HepG2 (cell line): ENCODE measurements around the gene EIF3A. TPM values are rescaled to one million over a fixed set of nuclear protein-coding genes. Genes with fewer than 3 reads are reported as not detected.
A peak's percentile ranks its signal among the peaks of the same experiment; 100 is the strongest.

ENCODE experiments used
- ATRX ChIP-seq: sonication (generic); formaldehyde crosslinking; IDR thresholded peaks from 2 replicates; pipeline ENCODE4 v1.4.0; 2020; ENCODE audit warnings: missing genetic modification reagents, borderline replicate concordance
- FUBP1 ChIP-seq: sonication (generic); formaldehyde crosslinking; IDR thresholded peaks from 2 replicates; pipeline ENCODE4 v1.5.1; 2020; ENCODE audit warnings: missing genetic modification reagents, mild to moderate bottlenecking, borderline replicate concordance
- HNF4A ChIP-seq: sonication (generic); formaldehyde crosslinking; IDR thresholded peaks from 2 replicates; pipeline ENCODE4 v1.4.0; 2020; ENCODE audit warnings: missing genetic modification reagents
- HOXA9 ChIP-seq: sonication (generic); formaldehyde crosslinking; IDR thresholded peaks from 2 replicates; pipeline ENCODE4 v1.8.1; 2022; ENCODE audit warnings: missing genetic modification reagents, mild to moderate bottlenecking, moderate library complexity, borderline replicate concordance
- NFYC ChIP-seq: IDR thresholded peaks from 2 replicates; pipeline ENCODE4 v1.6.1; 2016; ENCODE audit warnings: missing genetic modification reagents, missing compliant biosample characterization
- PATZ1 ChIP-seq: sonication (generic); formaldehyde crosslinking; IDR thresholded peaks from 2 replicates; pipeline ENCODE4 v1.4.0; 2020; ENCODE audit warnings: missing genetic modification reagents
- REXO4 ChIP-seq: sonication (generic); formaldehyde crosslinking; IDR thresholded peaks from 2 replicates; pipeline ENCODE4 v1.8.0; 2022; ENCODE audit warnings: missing genetic modification reagents, mild to moderate bottlenecking, borderline replicate concordance
- SNAPC2 ChIP-seq: sonication (generic); formaldehyde crosslinking; IDR thresholded peaks from 2 replicates; pipeline ENCODE4 v1.8.1; 2022; ENCODE audit warnings: mild to moderate bottlenecking, missing genetic modification reagents
- SNAPC4 ChIP-seq: sonication (generic); formaldehyde crosslinking; IDR thresholded peaks from 2 replicates; pipeline ENCODE4 v1.4.0; 2020; ENCODE audit warnings: mild to moderate bottlenecking, missing genetic modification reagents
- SOX13 ChIP-seq, 3 experiments: fragments of 450-650 bp in 1 of 3; sonication (generic) in 1 of 3; formaldehyde crosslinking in 1 of 3; IDR thresholded peaks in 2 of 3; conservative IDR thresholded peaks in 1 of 3; 2 replicates each; pipeline versions ENCODE4 v1.5.0 to v1.6.1; 2016 to 2020; ENCODE audit warnings: antibody characterized with exemption in 1 of 3, mild to moderate bottlenecking in 1 of 3, missing compliant biosample characterization in 1 of 3, missing genetic modification reagents in 1 of 3, moderate library complexity in 1 of 3
- STAG1 ChIP-seq: sonication (generic); formaldehyde crosslinking; IDR thresholded peaks from 2 replicates; pipeline ENCODE4 v1.4.0; 2020; ENCODE audit warnings: missing genetic modification reagents
- ZNF124 ChIP-seq: sonication (generic); formaldehyde crosslinking; IDR thresholded peaks from 2 replicates; pipeline ENCODE4 v1.4.0; 2020; ENCODE audit warnings: missing genetic modification reagents
- ZNF232 ChIP-seq: sonication (generic); formaldehyde crosslinking; IDR thresholded peaks from 2 replicates; pipeline ENCODE4 v1.4.0; 2020; ENCODE audit warnings: missing genetic modification reagents, borderline replicate concordance
- ZNF660 ChIP-seq: sonication (generic); formaldehyde crosslinking; IDR thresholded peaks from 2 replicates; pipeline ENCODE4 v1.5.1; 2020; ENCODE audit warnings: mild to moderate bottlenecking, low read depth, missing genetic modification reagents, borderline replicate concordance
- ZNF761 ChIP-seq: sonication (generic); formaldehyde crosslinking; conservative IDR thresholded peaks from 2 replicates; pipeline ENCODE4 v1.4.0; 2020; ENCODE audit warnings: mild to moderate bottlenecking, missing genetic modification reagents
- ZNF816 ChIP-seq: sonication (generic); formaldehyde crosslinking; IDR thresholded peaks from 2 replicates; pipeline ENCODE4 v1.8.0; 2022; ENCODE audit warnings: missing genetic modification reagents, mild to moderate bottlenecking, borderline replicate concordance
- ZNF879 ChIP-seq: sonication (generic); formaldehyde crosslinking; IDR thresholded peaks from 2 replicates; pipeline ENCODE4 v1.8.1; 2023; ENCODE audit warnings: missing genetic modification reagents
- polyA plus RNA-seq, 8 experiments: library from polyadenylated mRNA; depleted of rRNA in 3 of 8; stranded (reverse) in 7 of 8; unstranded in 1 of 8; fragments of >200 nt; fragmentation: Illumina TruSeq in 4 of 8; extraction: Trizol in 4 of 8; gene quantifications; 2 replicates each; pipeline versions ENCODE4 v1.2.1 to v1.2.3, GENCODE V29; 2011 to 2016; ENCODE audit warnings: low read depth in 4 of 8, missing spikeins in 1 of 8, mixed read lengths in 1 of 8; ENCODE audit not compliant: insufficient read depth in 1 of 8
- total RNA-seq, 5 experiments: library from RNA; depleted of rRNA; stranded (reverse); fragments of >200 nt; fragmentation: Illumina TruSeq; extraction: Trizol; gene quantifications; 2 replicates each; pipeline ENCODE4 v1.2.3, GENCODE V29; 2016; ENCODE audit warnings: low read depth in 1 of 5
- TF ChIP-seq, protein P1 (sequence below): sonication (generic); formaldehyde crosslinking; IDR thresholded peaks from 2 replicates; pipeline ENCODE4 v1.4.0; 2020; ENCODE audit warnings: mild to moderate bottlenecking, missing genetic modification reagents
- TF ChIP-seq, protein P2 (sequence below): sonication (generic); formaldehyde crosslinking; IDR thresholded peaks from 2 replicates; pipeline ENCODE4 v1.5.0; 2020; ENCODE audit warnings: mild to moderate bottlenecking, low read depth, missing genetic modification reagents, borderline replicate concordance

The EIF3A gene
- total and polyA plus RNA-seq, 2 of the 13 experiments (the other 11 are each of a cell fraction or from before 2014, with no cell fraction given): 25.6 to 117 TPM

DNA sequence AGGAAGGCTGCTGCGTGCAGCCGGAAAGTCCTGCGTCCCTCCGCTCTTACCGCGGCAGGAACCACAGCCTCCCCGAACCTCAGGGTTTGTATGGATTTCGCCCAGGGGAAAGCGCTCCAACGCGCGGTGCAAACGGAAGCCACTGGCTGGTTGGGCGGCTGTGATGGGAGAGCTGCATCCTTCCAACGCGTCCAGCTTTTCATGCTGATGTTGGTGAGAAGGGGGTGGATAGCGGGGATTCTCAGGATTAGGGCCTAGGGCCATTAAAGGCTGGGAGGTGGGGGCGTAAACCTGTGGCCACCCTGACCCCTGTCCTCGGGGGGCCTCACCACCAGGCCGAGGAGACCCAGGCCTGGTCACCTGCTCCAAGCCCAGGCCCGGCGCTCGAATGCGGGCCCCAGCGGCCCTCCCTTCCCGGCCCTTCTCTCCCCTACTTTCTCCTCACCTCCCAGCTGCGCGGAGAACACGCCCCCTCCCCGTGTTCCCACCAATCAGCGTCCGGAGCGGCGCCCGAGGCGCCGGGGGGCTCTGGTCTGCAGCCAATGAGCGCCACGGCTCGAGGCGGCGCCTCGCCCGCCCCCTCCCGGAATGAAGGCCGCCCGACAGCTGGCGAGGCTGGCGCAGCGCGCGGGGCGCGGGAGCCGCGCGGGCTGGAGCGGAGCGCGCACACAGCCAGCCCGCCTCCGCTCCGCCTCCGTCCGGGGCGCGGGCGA, 51.6 kb downstream of the EIF3A start (continued):
- TF ChIP-seq, protein P1, sequence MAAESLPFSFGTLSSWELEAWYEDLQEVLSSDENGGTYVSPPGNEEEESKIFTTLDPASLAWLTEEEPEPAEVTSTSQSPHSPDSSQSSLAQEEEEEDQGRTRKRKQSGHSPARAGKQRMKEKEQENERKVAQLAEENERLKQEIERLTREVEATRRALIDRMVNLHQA (CRISPR knock-in tag): no peak
- TF ChIP-seq FUBP1 (CRISPR knock-in tag) (no peak), SNAPC2 (no peak), ZNF761 (no peak), ZNF232 (no peak), NFYC (CRISPR knock-in tag) (peak; percentile 88), ZNF660 (CRISPR knock-in tag) (no peak), STAG1 (CRISPR knock-in tag) (no peak), ATRX (CRISPR knock-in tag) (no peak), HNF4A (CRISPR knock-in tag) (no peak), ZNF124 (CRISPR knock-in tag) (no peak), ZNF879 (CRISPR knock-in tag) (no peak), SNAPC4 (CRISPR knock-in tag) (0 out of 2 replicates have a peak, but pooled peaks have one; percentile 34), PATZ1 (peak; percentile 92), HOXA9 (CRISPR knock-in tag) (no peak), ZNF816 (CRISPR knock-in tag) (no peak), SOX13 (IDR thresholded peaks at IDR 0.05) (no peak), SOX13 (CRISPR knock-in tag; conservative IDR thresholded peaks at IDR 0.05 in 1 of 2, IDR thresholded peaks at IDR 0.05 in 1 of 2) (no peak), REXO4 (CRISPR knock-in tag) (no peak)
- TF ChIP-seq, protein P2, sequence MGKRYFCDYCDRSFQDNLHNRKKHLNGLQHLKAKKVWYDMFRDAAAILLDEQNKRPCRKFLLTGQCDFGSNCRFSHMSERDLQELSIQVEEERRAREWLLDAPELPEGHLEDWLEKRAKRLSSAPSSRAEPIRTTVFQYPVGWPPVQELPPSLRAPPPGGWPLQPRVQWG: no peak
